WTC11 (cell line): ENCODE data around the gene CFAP92.

ENCODE experiments used
- CREB1 ChIP-seq: sonication (generic); formaldehyde crosslinking; IDR thresholded peaks from 2 replicates; pipeline ENCODE4 v1.8.0; 2023; ENCODE audit warnings: mild to moderate bottlenecking, missing genetic modification reagents
- CREM ChIP-seq: sonication (generic); formaldehyde crosslinking; IDR thresholded peaks from 2 replicates; pipeline ENCODE4 v1.8.1; 2022; ENCODE audit warnings: mild to moderate bottlenecking, missing genetic modification reagents, moderate library complexity
- JAZF1 ChIP-seq: fragments of 250-450 bp; sonication (Bioruptor Pico); IDR thresholded peaks from 2 replicates; pipeline ENCODE4 v1.9.0; 2021; ENCODE audit warnings: moderate library complexity, mild to moderate bottlenecking, inconsistent platforms
- JUN ChIP-seq: sonication (generic); formaldehyde crosslinking; IDR thresholded peaks from 2 replicates; pipeline ENCODE4 v1.8.0; 2023; ENCODE audit warnings: mild to moderate bottlenecking, missing genetic modification reagents
- MYBL2 ChIP-seq: sonication (generic); formaldehyde crosslinking; IDR thresholded peaks from 2 replicates; pipeline ENCODE4 v1.8.1; 2023; ENCODE audit warnings: mild to moderate bottlenecking, moderate library complexity, missing genetic modification reagents
- NFYB ChIP-seq: sonication (generic); formaldehyde crosslinking; conservative IDR thresholded peaks from 2 replicates; pipeline ENCODE4 v1.8.0; 2022; ENCODE audit warnings: low read depth, missing genetic modification reagents
- ZBTB21 ChIP-seq: sonication (generic); formaldehyde crosslinking; IDR thresholded peaks from 2 replicates; pipeline ENCODE4 v1.8.1; 2023; ENCODE audit warnings: mild to moderate bottlenecking, missing genetic modification reagents, borderline replicate concordance
- TF ChIP-seq, protein P1 (sequence below): sonication (generic); formaldehyde crosslinking; IDR thresholded peaks from 2 replicates; pipeline ENCODE4 v1.8.0; 2023; ENCODE audit warnings: missing genetic modification reagents, mild to moderate bottlenecking, borderline replicate concordance
- TF ChIP-seq, protein P2 (sequence below): fragments of 200-600 bp; IDR thresholded peaks from 2 replicates; pipeline ENCODE4 v1.8.0; 2022; ENCODE audit warnings: antibody characterized with exemption
- TF ChIP-seq, protein P3 (sequence below): sonication (generic); formaldehyde crosslinking; IDR thresholded peaks from 2 replicates; pipeline ENCODE4 v1.8.1; 2023; ENCODE audit warnings: mild to moderate bottlenecking, missing genetic modification reagents, borderline replicate concordance
- TF ChIP-seq, protein P4 (sequence below): sonication (generic); formaldehyde crosslinking; conservative IDR thresholded peaks from 2 replicates; pipeline ENCODE4 v1.8.1; 2022; ENCODE audit warnings: mild to moderate bottlenecking, missing genetic modification reagents
- TF ChIP-seq, protein P5 (sequence below): sonication (generic); formaldehyde crosslinking; IDR thresholded peaks from 2 replicates; pipeline ENCODE4 v1.8.1; 2023; ENCODE audit warnings: mild to moderate bottlenecking, missing genetic modification reagents, moderate library complexity
- TF ChIP-seq, protein P6 (sequence below): sonication (generic); formaldehyde crosslinking; IDR thresholded peaks from 2 replicates; pipeline ENCODE4 v1.8.1; 2022; ENCODE audit warnings: mild to moderate bottlenecking, missing genetic modification reagents, moderate library complexity, borderline replicate concordance
- TF ChIP-seq, protein P7 (sequence below): sonication (generic); formaldehyde crosslinking; IDR thresholded peaks from 2 replicates; pipeline ENCODE4 v1.8.0; 2022; ENCODE audit warnings: mild to moderate bottlenecking, missing genetic modification reagents

DNA sequence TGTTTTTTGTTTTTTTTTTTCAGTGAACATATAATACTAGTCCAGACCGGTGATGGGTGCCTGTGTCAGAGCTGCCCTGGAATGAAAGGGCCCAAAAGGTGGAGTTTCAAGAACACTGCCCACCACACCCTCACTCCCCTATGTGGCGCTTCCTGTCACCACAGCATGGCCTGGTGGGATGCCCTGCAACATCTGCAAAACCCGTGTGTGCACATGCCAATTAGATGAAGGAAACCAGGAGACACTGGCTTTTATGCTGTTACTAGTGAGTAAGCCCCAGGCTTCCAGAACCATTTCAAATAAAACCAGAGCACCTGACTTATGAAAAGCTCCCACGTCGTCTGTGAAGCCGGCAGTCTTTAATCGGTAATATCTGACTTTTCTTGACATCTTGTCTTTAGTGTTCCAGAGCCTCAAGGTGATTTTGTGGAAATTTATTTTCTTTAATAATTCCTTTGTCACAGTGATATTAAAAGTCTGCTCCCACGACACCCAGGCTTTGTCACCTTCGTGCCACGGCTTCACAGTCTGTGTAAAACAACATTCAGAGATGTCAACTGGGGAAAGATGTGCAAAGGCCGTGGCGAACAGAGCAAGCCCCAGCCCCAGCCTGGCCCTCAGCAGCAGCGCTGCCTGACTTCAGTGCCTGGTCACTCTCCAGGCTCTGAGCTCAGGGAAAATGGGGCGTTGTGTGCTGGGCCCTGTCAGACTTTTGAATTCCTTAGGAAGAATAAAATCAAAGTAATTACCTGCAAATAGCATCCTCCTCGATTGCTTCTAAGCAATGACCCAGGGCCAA lies 6.4 kb downstream of the CFAP92 start:
- TF ChIP-seq CREM (CRISPR knock-in tag) (no peak), MYBL2 (CRISPR knock-in tag) (no peak), JAZF1 (CRISPR knock-in tag) (no peak), CREB1 (CRISPR knock-in tag) (no peak), ZBTB21 (CRISPR knock-in tag) (no peak), NFYB (CRISPR knock-in tag) (no peak), JUN (CRISPR knock-in tag) (no peak)
- TF ChIP-seq, protein P1, sequence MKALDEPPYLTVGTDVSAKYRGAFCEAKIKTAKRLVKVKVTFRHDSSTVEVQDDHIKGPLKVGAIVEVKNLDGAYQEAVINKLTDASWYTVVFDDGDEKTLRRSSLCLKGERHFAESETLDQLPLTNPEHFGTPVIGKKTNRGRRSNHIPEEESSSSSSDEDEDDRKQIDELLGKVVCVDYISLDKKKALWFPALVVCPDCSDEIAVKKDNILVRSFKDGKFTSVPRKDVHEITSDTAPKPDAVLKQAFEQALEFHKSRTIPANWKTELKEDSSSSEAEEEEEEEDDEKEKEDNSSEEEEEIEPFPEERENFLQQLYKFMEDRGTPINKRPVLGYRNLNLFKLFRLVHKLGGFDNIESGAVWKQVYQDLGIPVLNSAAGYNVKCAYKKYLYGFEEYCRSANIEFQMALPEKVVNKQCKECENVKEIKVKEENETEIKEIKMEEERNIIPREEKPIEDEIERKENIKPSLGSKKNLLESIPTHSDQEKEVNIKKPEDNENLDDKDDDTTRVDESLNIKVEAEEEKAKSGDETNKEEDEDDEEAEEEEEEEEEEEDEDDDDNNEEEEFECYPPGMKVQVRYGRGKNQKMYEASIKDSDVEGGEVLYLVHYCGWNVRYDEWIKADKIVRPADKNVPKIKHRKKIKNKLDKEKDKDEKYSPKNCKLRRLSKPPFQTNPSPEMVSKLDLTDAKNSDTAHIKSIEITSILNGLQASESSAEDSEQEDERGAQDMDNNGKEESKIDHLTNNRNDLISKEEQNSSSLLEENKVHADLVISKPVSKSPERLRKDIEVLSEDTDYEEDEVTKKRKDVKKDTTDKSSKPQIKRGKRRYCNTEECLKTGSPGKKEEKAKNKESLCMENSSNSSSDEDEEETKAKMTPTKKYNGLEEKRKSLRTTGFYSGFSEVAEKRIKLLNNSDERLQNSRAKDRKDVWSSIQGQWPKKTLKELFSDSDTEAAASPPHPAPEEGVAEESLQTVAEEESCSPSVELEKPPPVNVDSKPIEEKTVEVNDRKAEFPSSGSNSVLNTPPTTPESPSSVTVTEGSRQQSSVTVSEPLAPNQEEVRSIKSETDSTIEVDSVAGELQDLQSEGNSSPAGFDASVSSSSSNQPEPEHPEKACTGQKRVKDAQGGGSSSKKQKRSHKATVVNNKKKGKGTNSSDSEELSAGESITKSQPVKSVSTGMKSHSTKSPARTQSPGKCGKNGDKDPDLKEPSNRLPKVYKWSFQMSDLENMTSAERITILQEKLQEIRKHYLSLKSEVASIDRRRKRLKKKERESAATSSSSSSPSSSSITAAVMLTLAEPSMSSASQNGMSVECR (CRISPR knock-in tag) = no peak
- TF ChIP-seq, protein P2, sequence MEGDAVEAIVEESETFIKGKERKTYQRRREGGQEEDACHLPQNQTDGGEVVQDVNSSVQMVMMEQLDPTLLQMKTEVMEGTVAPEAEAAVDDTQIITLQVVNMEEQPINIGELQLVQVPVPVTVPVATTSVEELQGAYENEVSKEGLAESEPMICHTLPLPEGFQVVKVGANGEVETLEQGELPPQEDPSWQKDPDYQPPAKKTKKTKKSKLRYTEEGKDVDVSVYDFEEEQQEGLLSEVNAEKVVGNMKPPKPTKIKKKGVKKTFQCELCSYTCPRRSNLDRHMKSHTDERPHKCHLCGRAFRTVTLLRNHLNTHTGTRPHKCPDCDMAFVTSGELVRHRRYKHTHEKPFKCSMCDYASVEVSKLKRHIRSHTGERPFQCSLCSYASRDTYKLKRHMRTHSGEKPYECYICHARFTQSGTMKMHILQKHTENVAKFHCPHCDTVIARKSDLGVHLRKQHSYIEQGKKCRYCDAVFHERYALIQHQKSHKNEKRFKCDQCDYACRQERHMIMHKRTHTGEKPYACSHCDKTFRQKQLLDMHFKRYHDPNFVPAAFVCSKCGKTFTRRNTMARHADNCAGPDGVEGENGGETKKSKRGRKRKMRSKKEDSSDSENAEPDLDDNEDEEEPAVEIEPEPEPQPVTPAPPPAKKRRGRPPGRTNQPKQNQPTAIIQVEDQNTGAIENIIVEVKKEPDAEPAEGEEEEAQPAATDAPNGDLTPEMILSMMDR = no peak
- TF ChIP-seq, protein P3, sequence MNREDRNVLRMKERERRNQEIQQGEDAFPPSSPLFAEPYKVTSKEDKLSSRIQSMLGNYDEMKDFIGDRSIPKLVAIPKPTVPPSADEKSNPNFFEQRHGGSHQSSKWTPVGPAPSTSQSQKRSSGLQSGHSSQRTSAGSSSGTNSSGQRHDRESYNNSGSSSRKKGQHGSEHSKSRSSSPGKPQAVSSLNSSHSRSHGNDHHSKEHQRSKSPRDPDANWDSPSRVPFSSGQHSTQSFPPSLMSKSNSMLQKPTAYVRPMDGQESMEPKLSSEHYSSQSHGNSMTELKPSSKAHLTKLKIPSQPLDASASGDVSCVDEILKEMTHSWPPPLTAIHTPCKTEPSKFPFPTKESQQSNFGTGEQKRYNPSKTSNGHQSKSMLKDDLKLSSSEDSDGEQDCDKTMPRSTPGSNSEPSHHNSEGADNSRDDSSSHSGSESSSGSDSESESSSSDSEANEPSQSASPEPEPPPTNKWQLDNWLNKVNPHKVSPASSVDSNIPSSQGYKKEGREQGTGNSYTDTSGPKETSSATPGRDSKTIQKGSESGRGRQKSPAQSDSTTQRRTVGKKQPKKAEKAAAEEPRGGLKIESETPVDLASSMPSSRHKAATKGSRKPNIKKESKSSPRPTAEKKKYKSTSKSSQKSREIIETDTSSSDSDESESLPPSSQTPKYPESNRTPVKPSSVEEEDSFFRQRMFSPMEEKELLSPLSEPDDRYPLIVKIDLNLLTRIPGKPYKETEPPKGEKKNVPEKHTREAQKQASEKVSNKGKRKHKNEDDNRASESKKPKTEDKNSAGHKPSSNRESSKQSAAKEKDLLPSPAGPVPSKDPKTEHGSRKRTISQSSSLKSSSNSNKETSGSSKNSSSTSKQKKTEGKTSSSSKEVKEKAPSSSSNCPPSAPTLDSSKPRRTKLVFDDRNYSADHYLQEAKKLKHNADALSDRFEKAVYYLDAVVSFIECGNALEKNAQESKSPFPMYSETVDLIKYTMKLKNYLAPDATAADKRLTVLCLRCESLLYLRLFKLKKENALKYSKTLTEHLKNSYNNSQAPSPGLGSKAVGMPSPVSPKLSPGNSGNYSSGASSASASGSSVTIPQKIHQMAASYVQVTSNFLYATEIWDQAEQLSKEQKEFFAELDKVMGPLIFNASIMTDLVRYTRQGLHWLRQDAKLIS (CRISPR knock-in tag) = no peak
- TF ChIP-seq, protein P4, sequence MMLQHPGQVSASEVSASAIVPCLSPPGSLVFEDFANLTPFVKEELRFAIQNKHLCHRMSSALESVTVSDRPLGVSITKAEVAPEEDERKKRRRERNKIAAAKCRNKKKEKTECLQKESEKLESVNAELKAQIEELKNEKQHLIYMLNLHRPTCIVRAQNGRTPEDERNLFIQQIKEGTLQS (CRISPR knock-in tag) = no peak
- TF ChIP-seq, protein P5, sequence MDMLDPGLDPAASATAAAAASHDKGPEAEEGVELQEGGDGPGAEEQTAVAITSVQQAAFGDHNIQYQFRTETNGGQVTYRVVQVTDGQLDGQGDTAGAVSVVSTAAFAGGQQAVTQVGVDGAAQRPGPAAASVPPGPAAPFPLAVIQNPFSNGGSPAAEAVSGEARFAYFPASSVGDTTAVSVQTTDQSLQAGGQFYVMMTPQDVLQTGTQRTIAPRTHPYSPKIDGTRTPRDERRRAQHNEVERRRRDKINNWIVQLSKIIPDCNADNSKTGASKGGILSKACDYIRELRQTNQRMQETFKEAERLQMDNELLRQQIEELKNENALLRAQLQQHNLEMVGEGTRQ (CRISPR knock-in tag) = no peak
- TF ChIP-seq, protein P6, sequence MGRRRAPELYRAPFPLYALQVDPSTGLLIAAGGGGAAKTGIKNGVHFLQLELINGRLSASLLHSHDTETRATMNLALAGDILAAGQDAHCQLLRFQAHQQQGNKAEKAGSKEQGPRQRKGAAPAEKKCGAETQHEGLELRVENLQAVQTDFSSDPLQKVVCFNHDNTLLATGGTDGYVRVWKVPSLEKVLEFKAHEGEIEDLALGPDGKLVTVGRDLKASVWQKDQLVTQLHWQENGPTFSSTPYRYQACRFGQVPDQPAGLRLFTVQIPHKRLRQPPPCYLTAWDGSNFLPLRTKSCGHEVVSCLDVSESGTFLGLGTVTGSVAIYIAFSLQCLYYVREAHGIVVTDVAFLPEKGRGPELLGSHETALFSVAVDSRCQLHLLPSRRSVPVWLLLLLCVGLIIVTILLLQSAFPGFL (CRISPR knock-in tag) = no peak
- TF ChIP-seq, protein P7, sequence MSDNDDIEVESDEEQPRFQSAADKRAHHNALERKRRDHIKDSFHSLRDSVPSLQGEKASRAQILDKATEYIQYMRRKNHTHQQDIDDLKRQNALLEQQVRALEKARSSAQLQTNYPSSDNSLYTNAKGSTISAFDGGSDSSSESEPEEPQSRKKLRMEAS (CRISPR knock-in tag) = no peak
